SK-N-SH (cell line): ENCODE results near the gene AP1B1. TPM values are rescaled to one million over a fixed set of nuclear protein-coding genes. Genes with fewer than 3 reads are reported as not detected.

Experiments used
- CTCF ChIA-PET: fragments of 300-600, 350-600 bp; formaldehyde crosslinking; extraction: SDS; loops from one replicate; lab custom pipeline; 2021; lab: Yijun Ruan, JAX
- POLR2A ChIA-PET: fragments of 350-600 bp; sonication (Branson Sonifier 250); formaldehyde crosslinking; extraction: SDS; loops from one replicate; lab custom pipeline; 2020; ENCODE audit warnings: antibody characterized with exemption, inconsistent platforms; lab: Yijun Ruan, JAX
- DNase-seq: peaks from one replicate; pipeline ENCODE4 v3.0.0; 2012
- H2AFZ ChIP-seq: fragments of 200-600 bp; sonication (generic); 2 replicates; pipeline ENCODE4 v1.8.1; 2016; ENCODE audit warnings: antibody characterized with exemption, mild to moderate bottlenecking, low read depth
- H3F3A ChIP-seq: fragments of 200-600 bp; sonication (generic); replicated peaks from 2 replicates; pipeline ENCODE3; 2016; ENCODE audit warnings: antibody characterized with exemption, mild to moderate bottlenecking; ENCODE audit not compliant: insufficient read depth
- H3K27ac ChIP-seq, 2 experiments: fragments of 200-500 bp in 1 of 2; fragments of 200-600 bp in 1 of 2; sonication (Bioruptor generic) in 1 of 2; sonication (generic), shearing (Covaris generic) in 1 of 2; 2 replicates each; pipeline versions ENCODE4 v1.5.1 to v1.6.1; 2014 to 2016; ENCODE audit warnings: low read depth in 2 of 2, inconsistent platforms in 1 of 2, low read length in 1 of 2, mild to moderate bottlenecking in 1 of 2, mixed read lengths in 1 of 2
- H3K27me3 ChIP-seq: fragments of 200-600 bp; sonication (generic), shearing (Covaris generic); 2 replicates; pipeline ENCODE4 v1.6.1; 2016; ENCODE audit warnings: mixed run types; ENCODE audit not compliant: insufficient read depth
- H3K36me3 ChIP-seq, 2 experiments: fragments of 200-500 bp in 1 of 2; fragments of 200-600 bp in 1 of 2; sonication (Bioruptor generic) in 1 of 2; sonication (generic) in 1 of 2; replicated peaks in 1 of 2; 2 replicates each; pipeline versions ENCODE3 to v1.5.1; 2014 to 2016; ENCODE audit warnings: low read length in 1 of 2, mild to moderate bottlenecking in 1 of 2; ENCODE audit not compliant: insufficient read depth in 2 of 2, control insufficient read depth in 1 of 2
- H3K4me1 ChIP-seq, 2 experiments: fragments of 200-500 bp in 1 of 2; fragments of 200-600 bp in 1 of 2; sonication (Bioruptor generic) in 1 of 2; sonication (generic), shearing (Covaris generic) in 1 of 2; 2 replicates each; pipeline versions ENCODE4 v1.5.1 to v1.6.1; 2014 to 2016; ENCODE audit warnings: low read depth in 1 of 2, low read length in 1 of 2, mixed run types in 1 of 2; ENCODE audit not compliant: insufficient read depth in 2 of 2, control insufficient read depth in 1 of 2
- H3K4me2 ChIP-seq: fragments of 200-600 bp; sonication (generic), shearing (Covaris generic); 2 replicates; pipeline ENCODE4 v1.6.1; 2017; ENCODE audit warnings: mixed run types
- H3K4me3 ChIP-seq, 2 experiments: fragments of 200-500 bp in 1 of 2; fragments of 200-600 bp in 1 of 2; sonication (Bioruptor generic) in 1 of 2; sonication (generic), shearing (Covaris generic) in 1 of 2; 2 replicates each; pipeline versions ENCODE4 v1.5.1 to v1.8.1; 2014 to 2016; ENCODE audit warnings: low read depth in 2 of 2, inconsistent platforms in 1 of 2, low read length in 1 of 2, mild to moderate bottlenecking in 1 of 2, mixed read lengths in 1 of 2, moderate library complexity in 1 of 2
- H3K79me2 ChIP-seq: fragments of 200-600 bp; sonication (generic); 2 replicates; pipeline ENCODE4 v1.8.1; 2017; ENCODE audit warnings: mild to moderate bottlenecking; ENCODE audit not compliant: insufficient read depth
- H3K9ac ChIP-seq: fragments of 200-600 bp; sonication (generic); 2 replicates; pipeline ENCODE4 v1.6.1; 2017; ENCODE audit warnings: mixed run types
- H3K9me2 ChIP-seq: fragments of 200-600 bp; sonication (generic); 2 replicates; pipeline ENCODE4 v1.6.1; 2017; ENCODE audit warnings: mixed run types
- H3K9me3 ChIP-seq: fragments of 200-600 bp; sonication (generic); 2 replicates; pipeline ENCODE4 v1.6.1; 2017; ENCODE audit warnings: mixed run types, mild to moderate bottlenecking, moderate library complexity
- H4K20me1 ChIP-seq: fragments of 200-600 bp; sonication (generic); 2 replicates; pipeline ENCODE4 v1.6.1; 2017; ENCODE audit warnings: mild to moderate bottlenecking, mixed run types; ENCODE audit not compliant: insufficient read depth
- CHD2 ChIP-seq: fragments of 150-350 bp; IDR thresholded peaks from 2 replicates; pipeline ENCODE4 v1.6.1; 2018; ENCODE audit warnings: low read length; ENCODE audit not compliant: partially characterized antibody
- CTCF ChIP-seq: fragments of 200-600 bp; sonication (generic); IDR thresholded peaks from 2 replicates; pipeline ENCODE4 v1.6.1; 2017; ENCODE audit warnings: antibody characterized with exemption, mild to moderate bottlenecking, moderate library complexity
- ELF1 ChIP-seq: IDR thresholded peaks from 2 replicates; pipeline ENCODE4 v1.4.0; 2012
- FOXJ3 ChIP-seq: sonication (generic); formaldehyde crosslinking; IDR thresholded peaks from 2 replicates; pipeline ENCODE4 v1.5.1; 2020; ENCODE audit warnings: mild to moderate bottlenecking, missing genetic modification reagents
- FOXM1 ChIP-seq: IDR thresholded peaks from 2 replicates; pipeline ENCODE4 v1.4.0; 2012; ENCODE audit warnings: low read depth, mild to moderate bottlenecking
- GABPA ChIP-seq: IDR thresholded peaks from 2 replicates; pipeline ENCODE4 v1.4.0; 2012; ENCODE audit warnings: low read depth, mild to moderate bottlenecking
- GATA2 ChIP-seq: sonication (generic); formaldehyde crosslinking; IDR thresholded peaks from 2 replicates; pipeline ENCODE4 v1.5.0; 2020; ENCODE audit warnings: mild to moderate bottlenecking, missing genetic modification reagents
- MAX ChIP-seq: IDR thresholded peaks from 2 replicates; pipeline ENCODE4 v1.4.0; 2012; ENCODE audit warnings: low read depth
- MXI1 ChIP-seq: IDR thresholded peaks from 2 replicates; pipeline ENCODE4 v1.6.1; 2012; ENCODE audit warnings: mild to moderate bottlenecking, low read depth, low read length, improper control_type of control experiment
- RCOR1 ChIP-seq: fragments of 150-350 bp; IDR thresholded peaks from 2 replicates; pipeline ENCODE4 v1.6.1; 2017; ENCODE audit warnings: antibody characterized with exemption, low read length
- RFX5 ChIP-seq: IDR thresholded peaks from 2 replicates; pipeline ENCODE4 v1.6.1; 2012; ENCODE audit warnings: mild to moderate bottlenecking, improper control_type of control experiment, low read length
- RXRA ChIP-seq: IDR thresholded peaks from 2 replicates; pipeline ENCODE4 v1.4.0; 2012; ENCODE audit warnings: low read depth, mild to moderate bottlenecking, borderline replicate concordance
- SIN3A ChIP-seq: IDR thresholded peaks from 2 replicates; pipeline ENCODE4 v1.6.1; 2012; ENCODE audit warnings: low read depth, mild to moderate bottlenecking, low read length, moderate library complexity, borderline replicate concordance
- TCF12 ChIP-seq: IDR thresholded peaks from 2 replicates; pipeline ENCODE4 v1.4.0; 2012
- TEAD4 ChIP-seq: IDR thresholded peaks from 2 replicates; pipeline ENCODE4 v1.4.0; 2012; ENCODE audit warnings: mild to moderate bottlenecking, borderline replicate concordance; ENCODE audit not compliant: insufficient read depth
- USF1 ChIP-seq: IDR thresholded peaks from 2 replicates; pipeline ENCODE4 v1.4.0; 2012; ENCODE audit warnings: low read depth, borderline replicate concordance
- USF2 ChIP-seq: fragments of 150-350 bp; IDR thresholded peaks from 2 replicates; pipeline ENCODE4 v1.6.1; 2017; ENCODE audit warnings: antibody characterized with exemption, low read length, low read depth, borderline replicate concordance
- WGBS: methylation state at CpG from one replicate; pipeline ENCODE4 v1.1.6; 2017; ENCODE audit warnings: low lambda C conversion rate; 5-methylcytosine and 5-hydroxymethylcytosine counted together
- polyA plus RNA-seq, 3 experiments: library from polyadenylated mRNA; depleted of rRNA; stranded (reverse); fragments of >200 nt; gene quantifications; 2 replicates each; pipeline ENCODE4 v1.2.3, GENCODE V29; 2012
- TF ChIP-seq, protein P1 (sequence below): fragments of 150-350 bp; IDR thresholded peaks from 2 replicates; pipeline ENCODE4 v1.6.1; 2016; ENCODE audit warnings: mild to moderate bottlenecking, low read depth, low read length
- TF ChIP-seq, protein P2 (sequence below): IDR thresholded peaks from 2 replicates; pipeline ENCODE4 v1.4.0; 2012; ENCODE audit warnings: low read depth, borderline replicate concordance

The AP1B1 gene
- polyA plus RNA-seq, 1 of the 3 experiments (the other 2 are of a cell fraction), result 51.9 TPM

- H3K4me1 ChIP-seq, result peaks cover 18 to 35% of the 10 kb centered on the region in 2 experiments; a peak in 3 of 4 replicates
- peaks cover 6 to 7% of the 10 kb centered on the region in 2 experiments for H3K36me3 ChIP-seq
- peaks cover 30% of the 10 kb centered on the region for H3K79me2 ChIP-seq
- no peaks in the 10 kb centered on the region for H3K9me2 ChIP-seq
- POLR2A ChIA-PET, result no interaction called here
- H3K4me3 ChIP-seq, result no peak overlapping the region
- peak overlapping the region in 1 of 2 experiments; percentile 88; a peak in 2 of 4 replicates for H3K27ac ChIP-seq
- CTCF ChIA-PET, result interaction anchor here (0.7 to 4.5 kb wide), 2 partner anchors 14 to 30 kb away, joined by 3 to 35 read pairs; no protein-coding TSS in a partner anchor
- H4K20me1 ChIP-seq, result peaks cover 18% of the 10 kb centered on the region; the same call in 1 of the 2 replicates
- H2AFZ ChIP-seq, result no peak overlapping the region
- no peaks in the 10 kb centered on the region for H3F3A ChIP-seq
- DNase-seq, result peak; percentile 37
- TF ChIP-seq GABPA (no peak), MAX (no peak), GATA2 (no peak), MXI1 (no peak), FOXJ3 (CRISPR knock-in tag) (no peak), CHD2 (no peak), FOXM1 (no peak), RFX5 (no peak), ELF1 (no peak), SIN3A (no peak), TCF12 (no peak), RCOR1 (no peak), RXRA (no peak), TEAD4 (no peak), USF2 (no peak), USF1 (no peak), CTCF (no peak)
- TF ChIP-seq, protein P1, sequence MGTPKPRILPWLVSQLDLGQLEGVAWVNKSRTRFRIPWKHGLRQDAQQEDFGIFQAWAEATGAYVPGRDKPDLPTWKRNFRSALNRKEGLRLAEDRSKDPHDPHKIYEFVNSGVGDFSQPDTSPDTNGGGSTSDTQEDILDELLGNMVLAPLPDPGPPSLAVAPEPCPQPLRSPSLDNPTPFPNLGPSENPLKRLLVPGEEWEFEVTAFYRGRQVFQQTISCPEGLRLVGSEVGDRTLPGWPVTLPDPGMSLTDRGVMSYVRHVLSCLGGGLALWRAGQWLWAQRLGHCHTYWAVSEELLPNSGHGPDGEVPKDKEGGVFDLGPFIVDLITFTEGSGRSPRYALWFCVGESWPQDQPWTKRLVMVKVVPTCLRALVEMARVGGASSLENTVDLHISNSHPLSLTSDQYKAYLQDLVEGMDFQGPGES, result no peak
- TF ChIP-seq, protein P2, sequence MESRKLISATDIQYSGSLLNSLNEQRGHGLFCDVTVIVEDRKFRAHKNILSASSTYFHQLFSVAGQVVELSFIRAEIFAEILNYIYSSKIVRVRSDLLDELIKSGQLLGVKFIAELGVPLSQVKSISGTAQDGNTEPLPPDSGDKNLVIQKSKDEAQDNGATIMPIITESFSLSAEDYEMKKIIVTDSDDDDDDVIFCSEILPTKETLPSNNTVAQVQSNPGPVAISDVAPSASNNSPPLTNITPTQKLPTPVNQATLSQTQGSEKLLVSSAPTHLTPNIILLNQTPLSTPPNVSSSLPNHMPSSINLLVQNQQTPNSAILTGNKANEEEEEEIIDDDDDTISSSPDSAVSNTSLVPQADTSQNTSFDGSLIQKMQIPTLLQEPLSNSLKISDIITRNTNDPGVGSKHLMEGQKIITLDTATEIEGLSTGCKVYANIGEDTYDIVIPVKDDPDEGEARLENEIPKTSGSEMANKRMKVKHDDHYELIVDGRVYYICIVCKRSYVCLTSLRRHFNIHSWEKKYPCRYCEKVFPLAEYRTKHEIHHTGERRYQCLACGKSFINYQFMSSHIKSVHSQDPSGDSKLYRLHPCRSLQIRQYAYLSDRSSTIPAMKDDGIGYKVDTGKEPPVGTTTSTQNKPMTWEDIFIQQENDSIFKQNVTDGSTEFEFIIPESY, result no peak
- TF ChIP-seq, all 33 proteins: peak for 0
- Histone ChIP-seq H3K9me3 (no peaks in the 10 kb centered on the region), H3K9ac (peak overlapping the region; percentile 56; the same call in 1 of the 2 replicates), H3K27me3 (peaks cover 21% of the 10 kb centered on the region), H3K4me2 (peak overlapping the region; percentile 66; the same call in 1 of the 2 replicates)
- 85% methylated on average over 26 of the region's 50 CpGs for WGBS
Observed at GRCh38 chr22:29311464-29312217, 76.7 kb downstream of the AP1B1 start.
